Transverse colon (tissue), 4 donors: ENCODE results near the gene MAOB. TPM values are rescaled to one million over a fixed set of nuclear protein-coding genes. Genes with fewer than 3 reads are reported as not detected.
A peak's percentile ranks its signal among the peaks of the same experiment; 100 is the strongest.

Experiments
- DNase-seq: peaks from one replicate; pipeline ENCODE4 v3.0.0-alpha.2; 2019
- H3K27ac ChIP-seq, 4 donors: fragments of 200-600 bp; sonication (generic); 2 replicates each; pipeline ENCODE4 v1.5.1; 2016 to 2018; ENCODE audit warnings: inconsistent platforms in 4 of 4
- H3K27me3 ChIP-seq: fragments of 200-600 bp; sonication (generic); 2 replicates; pipeline ENCODE4 v1.5.1; 2017; ENCODE audit warnings: inconsistent platforms
- H3K36me3 ChIP-seq, 4 donors: fragments of 200-600 bp; sonication (generic); 2 replicates each; pipeline ENCODE4 v1.5.1; 2017 to 2019; ENCODE audit warnings: inconsistent platforms in 4 of 4
- H3K4me1 ChIP-seq, 4 donors: fragments of 200-600 bp; sonication (generic); 2 replicates each; pipeline ENCODE4 v1.5.1; 2017 to 2020; ENCODE audit warnings: inconsistent platforms in 4 of 4
- H3K4me3 ChIP-seq, 4 donors: fragments of 200-600 bp; sonication (generic); 1 replicate in 1 of 4; 2 replicates in 3 of 4; pipeline versions ENCODE4 v1.5.1 to v1.6.1; 2017 to 2019; ENCODE audit warnings: inconsistent platforms in 4 of 4
- H3K9me3 ChIP-seq, 2 donors: fragments of 200-600 bp; sonication (generic); 2 replicates each; pipeline ENCODE4 v1.5.1; 2017 to 2019; ENCODE audit warnings: inconsistent platforms in 2 of 2
- CTCF ChIP-seq, 5 experiments: fragments of 200-600 bp in 3 of 5; fragments of 450-650 bp in 2 of 5; sonication (generic) in 3 of 5; IDR thresholded peaks; 1 replicate in 2 of 5; 2 replicates in 3 of 5; pipeline ENCODE4 v1.5.1; 2016 to 2017; ENCODE audit warnings: antibody characterized with exemption in 5 of 5, inconsistent platforms in 3 of 5, mild to moderate bottlenecking in 2 of 5, moderate library complexity in 1 of 5
- EP300 ChIP-seq: sonication (generic); formaldehyde crosslinking; IDR thresholded peaks from one replicate; pipeline ENCODE4 v1.6.1; 2017; ENCODE audit warnings: antibody characterized with exemption, low read depth
- POLR2A ChIP-seq: fragments of 450-650 bp; IDR thresholded peaks from one replicate; pipeline ENCODE4 v1.6.1; 2016; ENCODE audit warnings: antibody characterized with exemption, mild to moderate bottlenecking, moderate library complexity
- POLR2AphosphoS5 ChIP-seq, 3 donors: sonication (generic); formaldehyde crosslinking; IDR thresholded peaks; one replicate each; pipeline ENCODE4 v1.6.1; 2016; ENCODE audit warnings: antibody characterized with exemption in 3 of 3
- WGBS, 2 donors: methylation state at CpG; one replicate each; pipeline ENCODE4 v1.1.5; 2018; ENCODE audit warnings: low coverage in 1 of 2; 5-methylcytosine and 5-hydroxymethylcytosine counted together
- in situ Hi-C, 4 donors: fragments of 200-750 bp; cut with MboI; loops; one replicate each; pipeline versions ENCODE4 v1.15.0 to v1.15.1; 2017; ENCODE audit warnings: low sequenced_read_pairs in 3 of 4, low pct_ligation_motif_present in 1 of 4, low pct_unique_long_range_greater_than_20kb in 1 of 4
- intact Hi-C: fragments of 100-400 bp; cut with DNase I; formaldehyde crosslinking; loops from one replicate; pipeline ENCODE4 v1.15.1; 2023; ENCODE audit warnings: low total_unique reads
- total RNA-seq, 4 donors: library from RNA; depleted of rRNA; stranded (reverse); fragments of >200 nt; gene quantifications; one replicate each; pipeline ENCODE4 v1.1.0, GENCODE V29; 2016

Gene MAOB
- total RNA-seq, 4 donors from 2014 or later = 2.4 to 44.9 (median 11.2) TPM

DNA sequence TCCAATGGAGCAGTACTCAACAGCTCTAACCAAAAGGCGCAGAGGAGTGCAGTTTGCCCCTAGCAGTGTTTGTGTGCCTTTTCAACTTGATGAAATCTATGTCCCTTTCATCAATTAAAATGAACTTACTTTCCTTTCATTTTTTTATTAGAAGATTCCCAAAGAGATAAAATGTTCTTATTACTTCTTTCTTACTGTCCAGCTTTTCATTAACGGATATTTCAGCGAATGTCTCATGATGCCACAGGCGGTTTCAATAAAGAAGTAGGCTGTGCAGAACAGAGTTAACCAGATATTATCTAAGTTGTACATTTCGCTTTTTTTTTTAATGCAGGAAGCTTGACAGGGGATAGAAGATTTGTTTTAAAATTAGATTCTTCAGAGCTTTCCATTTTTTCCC lies 3.4 kb upstream of the MAOB start:
- WGBS, 2 donors = 79 to 89% methylated on average over 5 of the region's 5 CpGs
- intact Hi-C loops = no loop called here
- H3K4me1 ChIP-seq = peaks cover 0 to 3% (median 0%) of the 10 kb centered on the region in 4 donors
- H3K27me3 ChIP-seq = no peaks in the 10 kb centered on the region
- no peak for TF ChIP-seq EP300
- no peak for TF ChIP-seq POLR2A
- no peak for TF ChIP-seq POLR2AphosphoS5 (IDR thresholded peaks at IDR 0.05)
- no peak for TF ChIP-seq CTCF (IDR thresholded peaks at IDR 0.05)
- DNase-seq = no peak
- H3K36me3 ChIP-seq = no peaks in the 10 kb centered on the region
- no peak overlapping the region for H3K4me3 ChIP-seq
- in situ Hi-C loops = no loop called here
- no peaks in the 10 kb centered on the region for H3K9me3 ChIP-seq
- no peak overlapping the region for H3K27ac ChIP-seq

GRCh38 chrX:43881410-43882293 lies 598 bp downstream of the MAOB start:
- Histone ChIP-seq H3K4me3 (peak overlapping the region; percentile 24 to 53 (median 31)), H3K27ac (peak overlapping the region; percentile 54 to 75 (median 66)), H3K9me3 (no peaks in the 10 kb centered on the region), H3K4me1 (peaks cover 0 to 3% (median 0%) of the 10 kb centered on the region in 4 donors), H3K36me3 (no peaks in the 10 kb centered on the region), H3K27me3 (no peaks in the 10 kb centered on the region)
- TF ChIP-seq POLR2AphosphoS5 (IDR thresholded peaks at IDR 0.05) (no peak), CTCF (IDR thresholded peaks at IDR 0.05) (no peak), EP300 (no peak), POLR2A (no peak)
- intact Hi-C loops (no loop called here), in situ Hi-C loops (no loop called here)
- DNase-seq = peak; percentile 10
- WGBS, 2 donors = 0 to 62% methylated on average over 7 to 23 of the region's 34 CpGs

DNA sequence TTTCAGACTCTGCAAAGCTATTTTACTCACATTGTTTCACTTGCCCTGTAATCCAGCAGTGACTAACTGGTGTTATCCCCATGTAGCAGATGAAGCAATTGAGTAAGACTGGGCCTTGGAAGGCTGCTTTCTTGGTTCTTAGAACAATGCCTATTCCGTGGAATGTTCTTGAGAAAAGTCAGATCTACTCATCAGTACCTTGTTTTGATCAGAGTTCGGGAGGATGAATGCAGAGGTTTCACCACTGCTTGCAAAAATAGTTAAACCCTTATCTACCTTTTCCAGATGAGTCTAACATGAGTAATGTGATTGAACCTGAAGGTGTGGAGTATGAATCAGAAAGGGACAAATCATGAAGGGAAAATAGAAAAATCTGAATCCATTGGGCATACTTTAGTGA lies 1.8 kb downstream of the MAOB start:
- no peak overlapping the region for H3K27ac ChIP-seq
- in situ Hi-C loops (no loop called here), intact Hi-C loops (no loop called here)
- H3K9me3 ChIP-seq = no peaks in the 10 kb centered on the region
- DNase-seq = no peak
- WGBS, 2 donors = 67% methylated on average over 2 of the region's 2 CpGs; no CpG with 5 or more reads in 1 of the 2 donors
- peaks cover 0 to 3% (median 0%) of the 10 kb centered on the region in 4 donors for H3K4me1 ChIP-seq
- no peaks in the 10 kb centered on the region for H3K27me3 ChIP-seq
- no peak for TF ChIP-seq EP300
- no peak for TF ChIP-seq CTCF (IDR thresholded peaks at IDR 0.05)
- TF ChIP-seq POLR2A = no peak
- no peak for TF ChIP-seq POLR2AphosphoS5 (IDR thresholded peaks at IDR 0.05)
- no peaks in the 10 kb centered on the region for H3K36me3 ChIP-seq
- no peak overlapping the region for H3K4me3 ChIP-seq

DNA sequence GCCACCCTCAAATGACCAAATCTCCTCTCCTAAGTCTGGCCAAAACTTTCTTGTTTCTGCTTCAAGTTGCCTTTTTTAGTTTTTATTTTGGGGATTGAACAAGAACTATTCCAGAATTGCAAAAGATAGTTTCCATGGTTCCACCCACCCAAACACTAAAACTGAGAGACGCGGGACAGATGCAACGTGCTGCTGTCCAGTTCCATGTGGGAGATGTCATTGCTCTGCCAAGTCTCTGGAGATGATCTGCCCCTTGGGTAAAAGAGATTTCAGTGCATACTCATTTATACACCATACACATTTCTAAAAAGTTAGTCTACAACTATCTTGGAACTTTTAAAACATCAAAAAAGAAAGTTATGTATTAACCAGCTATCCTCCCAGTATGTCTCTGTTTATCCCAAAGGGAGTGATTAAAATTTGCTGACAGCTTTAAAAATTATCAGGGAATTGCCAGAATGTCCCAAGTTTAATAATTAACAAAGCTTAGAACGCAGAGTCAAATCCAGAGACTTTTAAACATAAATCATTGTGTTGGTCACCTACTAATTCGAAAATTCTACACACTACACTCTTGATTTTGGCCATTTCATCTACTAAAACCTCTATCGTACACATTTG lies 3.2 kb downstream of the MAOB start:
- peak overlapping the region in 1 of 4 donors; percentile 21 for H3K27ac ChIP-seq
- no peaks in the 10 kb centered on the region for H3K36me3 ChIP-seq
- no peak overlapping the region for H3K4me3 ChIP-seq
- no peaks in the 10 kb centered on the region for H3K9me3 ChIP-seq
- peaks cover 0 to 3% (median 0%) of the 10 kb centered on the region in 4 donors for H3K4me1 ChIP-seq
- WGBS, 2 donors = 58% methylated on average over 6 of the region's 6 CpGs; no CpG with 5 or more reads in 1 of the 2 donors
- DNase-seq = no peak
- in situ Hi-C loops (no loop called here), intact Hi-C loops (no loop called here)
- H3K27me3 ChIP-seq = no peaks in the 10 kb centered on the region
- TF ChIP-seq POLR2AphosphoS5 (IDR thresholded peaks at IDR 0.05) = no peak
- no peak for TF ChIP-seq EP300
- no peak for TF ChIP-seq POLR2A
- TF ChIP-seq CTCF (IDR thresholded peaks at IDR 0.05) = no peak
